Effector CD4-positive, alpha-beta T cell (primary cell): Measurements from ENCODE around the gene ARL13B.
"Not testable (repeated sequence)": the region's sequence is repeated elsewhere in the genome, so short reads cannot be mapped to it uniquely, and the experiment has no call there.

Source experiments
- DNase-seq: peaks from one replicate; pipeline ENCODE4 v3.0.0-alpha.2; 2020
- total RNA-seq: gene quantifications from one replicate; lab custom pipeline; 2026; lab: John Stamatoyannopoulos, UW

The ARL13B gene
- total RNA-seq, result 7.9 reads per million, percentile 27 among the genes with 10 or more reads in this experiment

DNA sequence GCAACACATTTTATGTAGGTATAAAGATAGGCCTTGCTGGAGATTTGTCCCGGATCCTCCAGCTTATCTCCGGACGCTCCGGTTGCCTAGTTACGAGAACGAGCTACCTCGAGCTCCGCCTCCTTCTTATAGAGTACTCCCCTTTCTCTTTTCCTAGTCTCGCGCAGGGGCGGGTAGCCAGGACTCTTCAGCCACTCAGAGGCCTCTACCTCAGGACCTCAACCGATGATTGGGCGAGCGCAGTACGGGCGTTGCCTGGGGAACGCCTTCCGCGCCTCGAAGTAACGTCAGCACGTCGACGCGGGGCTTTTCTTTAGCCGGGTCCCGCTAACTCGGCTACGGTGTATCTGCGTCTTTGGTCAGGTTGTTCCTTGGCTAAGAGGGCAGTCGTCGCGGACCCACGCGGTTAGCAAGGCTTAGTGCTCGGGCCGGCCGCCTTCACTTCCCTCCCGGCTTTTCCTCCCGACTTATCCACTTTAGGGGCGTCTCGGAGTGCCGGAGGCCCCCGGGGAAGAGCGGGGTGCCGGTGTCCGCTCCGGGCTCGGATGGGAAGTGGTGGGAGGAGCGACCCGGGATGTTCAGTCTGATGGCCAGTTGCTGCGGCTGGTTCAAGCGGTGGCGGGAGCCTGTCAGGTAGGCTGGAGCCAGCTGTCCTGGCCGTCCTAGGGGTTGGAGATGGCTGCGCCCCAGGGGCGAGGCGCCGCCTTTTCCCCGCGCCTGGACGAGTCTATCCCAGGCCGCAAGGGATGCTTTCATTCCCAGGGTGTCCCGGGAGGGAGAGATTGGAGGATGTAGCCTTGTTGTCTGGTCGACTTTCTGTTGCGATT, at the start of gene ARL13B:
ARL13B (plus strand) TSS at position 306 of the 827 bp plus-strand sequence; CDS start at position 575, 269 bp downstream.
- peak; percentile 92 for DNase-seq

DNA sequence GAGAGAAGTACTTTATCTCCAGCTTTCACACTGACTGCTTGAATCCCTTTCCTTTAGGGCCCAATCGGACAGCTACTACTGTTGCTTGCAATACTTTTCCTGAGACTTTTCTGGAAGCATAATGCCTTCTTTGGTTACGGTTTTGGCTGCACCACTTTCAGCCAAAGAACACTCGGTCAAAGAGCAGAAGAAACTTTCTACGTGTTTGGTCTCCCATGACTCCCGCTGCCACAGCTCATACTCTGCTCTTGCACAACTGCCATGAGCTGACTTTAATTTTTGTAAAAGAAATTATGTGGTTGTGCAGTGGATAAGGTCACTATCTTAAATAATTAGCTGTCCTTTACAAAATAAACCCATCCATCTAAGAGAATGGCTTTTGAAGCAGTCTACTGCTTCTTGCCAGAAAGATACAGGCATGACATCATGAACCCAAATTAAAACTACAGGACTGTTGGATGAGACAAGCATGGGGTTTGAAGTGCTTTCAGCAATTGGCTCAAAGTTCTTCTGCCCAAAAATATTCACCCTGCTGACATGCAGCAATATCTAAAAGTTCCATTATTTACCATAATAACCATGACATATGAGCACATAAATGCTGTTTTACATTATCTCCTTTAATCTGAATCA, 48.2 kb upstream of the ARL13B start:
- DNase-seq, result no peak

DNA sequence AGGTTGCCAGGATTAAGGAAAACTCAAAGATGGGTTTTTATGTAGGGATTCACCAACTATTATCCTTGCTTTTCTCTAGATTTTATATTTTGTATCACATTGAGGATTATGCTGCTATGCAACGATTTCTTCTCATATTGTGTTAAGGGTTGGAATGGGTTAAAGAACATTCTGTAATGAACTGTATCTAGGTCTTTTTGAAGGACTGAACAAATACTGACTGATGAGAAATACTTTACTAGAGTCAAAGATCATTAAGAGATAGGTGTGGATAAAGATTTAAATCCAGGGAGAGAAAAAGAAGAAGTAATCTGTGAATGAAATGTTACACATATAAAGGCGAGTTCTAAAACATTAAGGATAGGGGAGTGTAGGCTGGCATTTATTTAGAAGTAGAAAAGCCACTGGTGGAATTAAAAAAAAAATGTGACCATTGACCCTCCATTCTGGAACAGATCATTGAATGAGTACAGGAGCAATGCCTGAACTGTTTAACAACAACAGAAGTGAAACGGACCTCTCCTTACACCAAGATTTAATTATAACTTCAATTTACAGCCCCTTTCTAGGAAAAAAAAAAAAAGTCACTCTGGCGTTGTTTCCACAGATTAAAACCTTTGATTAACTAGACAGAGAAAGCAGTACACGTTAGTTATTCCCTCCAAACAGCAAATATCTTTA, 45.4 kb upstream of the ARL13B start:
- no peak for DNase-seq

DNA sequence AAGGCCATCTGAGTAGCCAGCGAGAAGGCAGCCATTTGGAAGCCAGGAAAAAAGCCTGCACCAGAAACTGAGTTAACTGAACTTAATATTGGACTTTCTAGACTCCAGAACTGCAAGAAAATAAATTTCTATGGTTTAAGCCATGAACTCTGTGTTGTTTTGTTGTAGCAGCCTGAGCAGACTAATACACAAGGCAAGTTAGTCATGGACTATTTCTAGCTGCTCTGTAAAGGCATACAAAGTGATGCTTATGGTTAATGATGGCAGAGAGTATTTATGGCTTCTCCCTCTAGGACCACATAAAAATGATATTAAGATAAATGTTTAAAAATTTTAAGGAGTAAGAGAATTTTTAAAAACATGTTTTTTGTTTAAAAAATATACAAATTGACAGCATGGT, 43.4 kb upstream of the ARL13B start:
- DNase-seq, result no peak

DNA sequence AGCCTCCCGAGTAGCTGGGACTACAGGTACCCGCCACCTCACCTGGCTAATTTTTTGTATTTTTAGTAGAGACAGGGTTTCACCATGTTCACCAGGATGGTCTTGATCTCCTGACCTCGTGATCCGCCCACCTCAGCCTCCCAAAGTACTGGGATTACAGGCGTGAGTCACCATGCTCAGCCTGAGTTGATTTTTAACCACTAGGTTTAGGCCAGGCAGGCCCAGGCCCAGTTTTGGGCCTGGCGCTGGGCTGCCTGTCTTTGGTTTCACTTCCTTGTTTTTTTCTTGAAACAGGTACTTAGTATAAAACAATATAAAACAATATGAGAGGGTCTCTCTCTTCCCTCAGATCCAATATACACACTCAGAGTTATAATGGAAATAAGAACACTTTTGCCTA, 42.5 kb upstream of the ARL13B start:
- not testable (repeated sequence) for DNase-seq

DNA sequence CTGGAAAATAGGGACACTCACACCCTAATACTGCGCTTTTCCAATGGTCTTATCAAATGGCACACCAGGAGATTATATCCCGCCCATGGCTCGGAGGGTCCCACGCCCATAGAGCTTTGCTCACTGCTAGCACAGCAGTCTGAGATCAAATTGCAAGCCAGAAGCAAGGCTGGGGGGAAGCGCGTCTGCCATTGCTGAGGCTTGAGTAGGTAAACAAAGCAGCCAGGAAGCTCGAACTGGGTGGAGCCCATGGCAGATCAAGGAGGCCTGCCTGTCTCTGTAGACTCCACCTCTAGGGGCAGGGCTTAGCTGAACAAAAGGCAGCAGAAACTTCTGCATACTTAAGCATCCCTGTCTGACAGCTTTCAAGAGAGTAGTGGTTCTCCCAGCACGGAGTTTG, 30.0 kb upstream of the ARL13B start:
- not testable (repeated sequence) for DNase-seq

DNA sequence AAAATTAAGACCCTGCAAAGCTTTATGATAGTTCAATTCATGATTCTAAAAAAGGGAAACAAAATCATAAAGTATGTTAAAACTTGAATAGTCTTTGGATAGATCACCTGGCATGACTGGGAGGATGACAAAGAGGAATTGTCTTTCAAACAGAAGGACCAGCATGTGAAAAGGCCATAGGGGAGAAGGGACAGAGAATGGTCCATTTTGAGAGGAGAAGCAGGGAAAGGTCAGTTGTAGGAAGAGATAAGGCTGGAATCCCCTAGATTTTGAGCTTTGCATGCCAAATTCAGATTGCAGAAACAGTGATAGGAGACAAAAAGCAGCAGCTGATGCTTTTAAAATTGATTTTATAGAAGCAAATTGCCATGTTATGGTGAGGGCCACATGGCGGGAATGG, 18.9 kb upstream of the ARL13B start:
- DNase-seq, result no peak

DNA sequence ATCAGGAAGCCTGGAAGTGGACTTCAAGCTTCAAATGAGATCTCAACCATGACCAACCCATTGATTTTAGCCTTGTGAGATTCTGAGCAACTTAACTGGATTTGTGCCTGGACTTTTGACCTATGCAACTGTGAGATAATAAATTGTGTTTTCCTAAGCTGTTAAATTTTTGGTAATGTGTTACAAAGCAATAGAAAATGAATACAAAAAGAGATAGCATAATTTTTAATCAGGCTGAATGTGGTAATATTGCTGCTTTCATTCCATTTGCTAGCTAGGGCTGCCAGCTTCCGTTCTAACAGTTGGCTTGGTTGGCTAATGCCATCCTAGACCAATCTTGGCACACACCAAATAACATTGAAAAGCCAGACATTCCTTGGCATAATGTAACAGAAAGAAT, 18.5 kb upstream of the ARL13B start:
- no peak for DNase-seq

DNA sequence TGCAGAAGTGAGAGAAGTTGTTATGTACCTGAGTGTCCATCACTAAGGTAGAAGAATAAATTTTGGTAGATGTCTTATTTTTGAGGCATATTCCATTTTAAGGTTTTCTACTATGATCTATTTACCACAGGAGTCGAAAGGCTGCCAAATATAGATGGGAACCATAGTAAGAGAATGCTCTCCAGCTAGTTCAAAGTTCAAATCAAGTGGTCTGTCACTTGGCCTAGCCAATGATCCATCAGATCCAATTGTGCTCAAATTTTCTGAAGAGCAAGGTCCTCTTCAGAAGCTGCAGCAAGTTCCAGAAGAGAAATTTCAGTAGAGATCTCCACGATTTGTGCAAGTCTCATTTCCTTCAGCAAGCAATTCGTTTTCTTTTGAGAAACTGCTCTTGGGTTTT, 17.2 kb upstream of the ARL13B start:
- DNase-seq, result no peak

DNA sequence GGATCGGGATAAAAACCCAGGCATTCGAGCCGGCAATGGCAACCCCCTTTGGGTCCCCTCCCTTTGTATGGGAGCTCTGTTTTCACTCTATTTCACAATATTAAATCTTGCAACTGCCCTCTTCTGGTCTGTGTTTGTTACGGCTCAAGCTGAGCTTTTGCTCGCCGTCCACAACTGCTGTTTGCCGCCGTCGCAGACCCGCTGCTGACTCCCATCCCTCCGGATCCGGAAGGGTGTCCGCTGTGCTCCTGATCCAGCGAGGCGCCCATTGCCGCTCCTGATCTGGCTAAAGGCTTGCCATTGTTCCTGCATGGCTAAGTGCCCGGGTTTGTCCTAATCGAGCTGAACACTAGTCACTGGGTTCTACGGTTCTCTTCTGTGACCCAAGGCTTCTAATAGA, 14.8 kb upstream of the ARL13B start:
- DNase-seq, result not testable (repeated sequence)

DNA sequence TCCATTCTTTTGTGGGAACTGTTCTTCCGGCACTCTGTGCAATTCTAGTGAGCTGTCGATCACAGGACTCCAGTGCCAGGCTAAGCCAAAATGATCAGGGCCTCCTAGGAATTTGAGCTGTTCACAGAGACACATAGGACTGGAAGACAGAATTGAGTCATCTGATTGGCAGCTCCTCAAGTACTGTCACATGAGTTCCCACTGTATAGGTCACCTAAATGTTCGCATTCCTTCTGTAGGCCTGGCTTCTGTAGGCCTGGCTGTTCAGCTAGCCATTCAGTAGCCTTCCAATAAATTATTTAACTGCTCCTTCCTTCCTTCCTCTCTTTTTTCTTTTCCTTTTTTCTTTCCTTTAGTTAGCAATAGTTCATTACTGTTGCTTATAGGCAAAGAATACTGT, 10.5 kb upstream of the ARL13B start:
- DNase-seq, result no peak

DNA sequence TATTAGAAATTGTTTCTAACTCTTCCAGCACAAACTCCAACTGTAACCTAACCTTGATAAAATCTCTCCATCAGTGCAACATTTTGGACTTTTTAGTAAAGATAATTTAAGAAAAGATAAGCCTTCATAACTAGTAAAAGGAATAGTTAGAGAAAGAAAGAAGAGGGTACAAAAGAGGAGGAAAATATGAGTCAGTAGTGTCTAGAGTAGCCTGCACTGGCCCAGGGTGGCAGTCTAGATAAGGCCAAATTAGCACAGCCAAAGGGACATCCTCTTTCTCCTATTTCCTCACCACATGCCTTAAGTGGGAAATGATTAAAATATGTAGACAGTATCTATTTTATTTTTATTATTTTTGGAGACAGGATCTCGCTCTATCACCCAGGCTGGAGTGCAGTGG, 10.0 kb upstream of the ARL13B start:
- DNase-seq, result no peak

DNA sequence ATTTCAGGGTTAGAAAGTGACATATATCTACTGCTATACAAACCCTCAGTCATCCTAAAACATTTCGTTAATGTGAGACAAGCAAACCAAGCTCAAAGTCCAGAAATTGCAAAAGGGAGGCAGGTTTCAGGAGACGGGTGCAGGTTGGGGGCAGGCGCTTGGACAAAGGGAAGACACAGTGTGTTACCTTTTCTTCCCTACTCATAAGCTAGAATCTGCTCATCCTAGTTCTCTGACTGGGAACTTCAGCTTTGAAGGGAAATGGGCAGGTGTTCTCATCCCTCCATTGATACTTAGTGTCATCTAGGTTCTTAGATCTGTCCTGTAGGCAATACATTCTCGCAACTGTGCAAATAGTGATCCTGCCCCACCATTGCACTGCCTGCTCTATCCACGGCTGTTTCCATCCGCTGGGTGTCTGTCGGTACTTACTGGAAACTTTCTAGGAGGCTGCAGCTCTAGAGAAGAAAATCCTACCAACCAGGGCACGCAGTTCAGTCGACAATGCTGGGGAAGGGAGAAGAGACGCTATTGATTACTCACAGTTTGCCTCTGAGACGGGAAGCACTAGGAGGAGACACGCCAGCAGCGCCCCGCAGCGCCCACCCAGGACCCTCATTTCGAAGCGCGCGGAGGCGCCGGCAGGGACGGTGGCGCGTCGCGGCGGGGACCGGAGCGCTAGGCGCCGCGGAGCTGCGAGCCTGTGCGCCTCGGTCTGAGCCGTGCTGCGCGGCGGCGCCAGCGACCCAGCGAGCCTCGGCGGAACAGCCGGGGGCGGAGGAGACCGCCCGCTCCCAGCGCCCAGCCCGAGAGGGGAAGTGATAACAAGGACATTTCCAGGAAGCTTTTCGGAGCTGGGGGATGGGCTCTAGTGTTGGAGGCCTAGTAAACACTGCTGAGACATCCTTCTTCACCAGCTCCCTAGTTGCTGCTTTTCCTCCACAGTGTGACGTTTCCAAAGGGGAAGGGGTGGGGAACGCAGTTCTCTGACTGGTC, 6.5 kb upstream of the ARL13B start, which contains the start of gene PROS1:
PROS1 (minus strand) TSS at position 766 of the 996 bp plus-strand sequence; CDS start at position 619, 147 bp downstream.
- DNase-seq, result peak; percentile 11

DNA sequence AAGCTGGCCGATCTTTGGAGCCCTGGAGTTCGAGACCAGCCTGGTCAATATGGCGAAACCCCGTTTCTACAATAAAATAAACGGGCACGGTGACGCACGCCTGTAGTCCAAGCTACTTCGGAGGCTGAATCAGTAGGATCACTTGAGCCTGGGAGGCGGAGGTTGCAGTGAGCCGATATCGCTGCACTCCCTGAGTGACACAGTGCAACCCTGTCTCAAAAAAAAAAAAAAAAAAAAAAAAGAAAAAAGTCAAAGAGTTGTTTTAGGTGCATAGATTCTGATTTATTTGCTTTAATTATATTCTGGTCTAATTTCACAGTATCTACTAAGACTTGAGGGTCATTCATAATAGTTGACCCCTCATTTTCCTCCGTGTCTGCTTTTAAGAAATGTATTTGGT, 1.7 kb downstream of the ARL13B start:
- no peak for DNase-seq

DNA sequence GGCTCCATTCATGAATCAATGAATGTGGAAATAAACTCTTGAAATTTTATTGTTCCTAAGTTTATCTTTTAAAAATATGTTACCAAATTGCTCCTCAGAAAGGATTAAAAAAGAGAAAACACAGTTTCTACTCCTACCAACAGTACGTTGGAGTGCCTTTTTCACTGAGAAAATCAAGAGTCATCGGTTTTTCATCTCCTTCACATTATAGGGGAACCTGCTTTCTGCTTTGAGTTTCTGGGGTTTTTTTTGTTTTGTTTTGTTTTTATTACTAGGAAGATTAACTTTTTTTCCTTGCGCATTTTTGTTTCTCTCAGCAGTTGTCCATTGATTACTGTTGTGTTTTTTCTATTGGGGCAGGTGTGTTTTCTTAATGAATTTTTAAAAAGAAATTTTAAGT, 3.5 kb downstream of the ARL13B start:
- DNase-seq, result no peak

DNA sequence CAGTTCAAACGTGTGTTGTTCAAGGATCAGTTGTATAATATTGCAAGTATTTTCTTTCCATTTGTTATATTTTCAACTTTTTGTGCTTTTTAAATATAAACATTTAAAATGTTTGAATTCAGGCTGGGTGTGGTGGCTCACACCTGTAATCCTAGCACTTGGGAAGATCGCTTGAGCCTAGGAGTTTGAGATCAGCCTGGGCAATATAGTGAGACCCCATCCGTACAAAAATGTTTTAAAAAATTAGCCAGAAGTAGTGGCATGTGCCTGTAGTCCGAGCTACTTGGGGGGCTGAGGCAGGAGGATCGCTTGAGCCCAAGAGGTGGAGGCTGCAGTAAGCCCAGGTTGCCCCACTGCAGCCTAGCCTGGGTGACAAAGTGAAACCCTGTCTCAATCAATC, 4.7 kb downstream of the ARL13B start:
- DNase-seq, result no peak

DNA sequence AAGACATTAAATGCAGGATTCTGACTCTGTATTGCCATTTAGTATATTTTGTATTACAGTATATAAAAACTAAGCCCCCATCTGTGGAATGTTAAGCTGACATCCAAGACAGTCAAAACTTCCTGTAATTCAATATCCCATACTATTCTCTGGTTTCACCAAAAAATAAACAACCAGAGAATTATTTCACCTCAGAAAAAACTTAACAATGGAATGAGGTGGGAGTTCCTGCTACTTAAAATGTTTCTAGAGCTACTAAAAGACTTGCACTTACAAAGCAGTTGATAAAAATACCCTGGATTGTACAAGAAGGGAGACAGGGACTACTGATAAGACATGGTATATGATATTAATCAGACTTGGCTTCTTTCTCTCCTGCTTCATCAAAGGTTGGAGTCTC, 8.3 kb downstream of the ARL13B start:
- DNase-seq, result no peak

DNA sequence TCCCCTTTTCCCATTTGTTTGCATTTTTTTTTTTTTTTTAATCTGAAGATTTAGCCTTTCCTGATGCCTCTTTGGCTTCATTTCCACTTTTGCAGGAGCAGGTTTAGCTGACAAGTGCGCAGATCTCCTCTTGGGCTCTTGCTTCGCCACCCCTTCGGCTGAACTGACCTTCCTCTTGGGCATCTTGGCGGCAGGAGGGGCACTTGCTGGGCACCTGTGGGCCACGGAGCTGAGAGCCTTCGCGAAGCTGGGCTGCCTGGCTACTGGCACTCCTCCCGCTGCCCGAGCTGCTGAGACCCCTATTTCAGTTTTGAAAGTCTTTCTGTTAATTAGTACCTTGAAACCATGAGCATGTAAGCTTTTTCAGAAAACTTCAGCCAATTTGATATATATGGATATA, 8.8 kb downstream of the ARL13B start:
- DNase-seq, result no peak

DNA sequence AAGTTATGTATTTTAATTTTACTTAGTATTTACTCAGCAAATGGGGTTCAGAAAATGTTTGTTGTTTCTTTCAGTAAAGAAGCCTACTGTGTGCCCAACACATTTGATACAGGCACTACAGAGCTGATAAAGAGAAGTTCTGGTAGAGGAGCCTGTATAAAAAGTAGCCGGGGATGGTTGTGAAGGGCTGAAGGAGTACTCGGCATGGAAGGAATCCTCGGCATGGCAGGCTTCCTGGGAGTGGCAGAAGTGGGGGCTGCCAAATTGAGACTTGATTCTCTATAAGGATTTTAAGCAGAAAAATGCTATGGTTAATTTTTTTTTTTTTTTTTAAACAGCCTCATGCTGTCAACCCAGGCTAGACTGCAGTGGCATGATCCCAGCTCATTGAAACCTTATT, 9.3 kb downstream of the ARL13B start:
- DNase-seq, result no peak

DNA sequence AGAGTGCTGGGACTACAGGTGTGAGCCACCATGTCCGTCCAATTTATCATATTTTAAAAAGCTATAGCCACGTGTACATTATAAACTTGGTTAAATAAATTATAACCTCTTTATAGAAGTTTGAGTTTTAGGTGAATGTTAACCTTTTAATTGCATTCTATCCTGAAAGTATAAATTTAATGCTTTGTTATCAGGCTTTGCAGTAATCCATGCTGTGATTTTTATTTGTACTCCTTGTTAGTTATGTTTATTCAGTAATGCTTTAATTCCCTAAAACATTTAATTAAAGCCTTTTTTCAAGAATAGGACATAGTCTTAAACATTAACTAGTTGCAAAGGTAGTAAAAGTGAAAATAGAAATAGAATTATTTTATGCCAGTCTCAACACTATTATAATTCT, 11.7 kb downstream of the ARL13B start:
- DNase-seq, result no peak

DNA sequence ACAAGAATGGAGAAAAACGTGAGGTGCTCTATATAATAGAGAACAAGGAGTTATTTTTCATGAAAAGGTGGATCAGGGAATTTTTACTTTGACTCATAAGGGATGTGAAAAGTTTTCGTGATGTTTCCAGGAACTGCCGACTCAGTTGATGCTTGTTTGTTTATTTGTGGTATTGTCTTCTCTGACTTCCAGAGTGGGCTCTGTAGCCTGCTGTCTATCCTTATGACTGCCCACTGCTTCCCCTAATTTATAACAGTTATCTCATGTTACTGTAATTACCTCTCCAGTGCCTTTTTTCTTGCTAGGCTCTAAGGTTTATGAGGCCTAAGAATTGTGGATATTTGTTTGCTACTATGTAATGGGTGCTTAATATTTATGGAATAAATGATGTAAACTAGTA, 12.3 kb downstream of the ARL13B start:
- DNase-seq, result no peak

DNA sequence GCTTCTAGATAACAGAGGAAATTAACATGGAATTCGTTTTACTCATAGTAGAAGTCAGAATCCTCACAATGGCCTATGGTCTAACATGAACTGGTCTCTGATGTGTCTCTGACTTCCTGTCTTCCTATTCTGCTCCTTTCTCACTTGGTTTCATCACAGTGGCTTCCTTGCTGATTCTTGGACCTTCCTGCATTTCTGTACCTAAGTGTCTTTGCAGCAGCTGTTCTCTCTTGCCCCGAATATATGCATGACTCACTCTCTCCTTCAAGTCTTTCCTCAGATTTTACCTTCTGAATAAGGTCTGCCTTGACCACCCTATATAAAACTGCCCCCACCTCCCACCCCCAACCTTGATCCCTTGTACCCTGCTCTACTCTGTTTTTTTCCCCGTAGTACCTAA, 14.1 kb downstream of the ARL13B start:
- DNase-seq, result no peak
